NAMALWA (cell line): ENCODE results near the gene SEMA3A.
A peak's percentile ranks its signal among the peaks of the same experiment; 100 is the strongest.

ENCODE experiments used
- DNase-seq: peaks from one replicate; pipeline ENCODE4 v3.0.0-alpha.2; 2015; ENCODE audit warnings: low spot score

SEMA3A gene

GRCh38 chr7:84195295-84196060 lies 889 bp upstream of the SEMA3A start:
- peak; percentile 16 for DNase-seq

- DNase-seq = no peak
Measured at GRCh38 chr7:84193747-84194146, 842 bp downstream of the SEMA3A start.

GRCh38 chr7:84191842-84192241 lies 2.7 kb downstream of the SEMA3A start:
- DNase-seq = no peak

- DNase-seq = no peak
Measured at GRCh38 chr7:84191261-84191660, 3.3 kb downstream of the SEMA3A start.

- DNase-seq = no peak
Measured at GRCh38 chr7:84190016-84190705, 4.4 kb downstream of the SEMA3A start.

GRCh38 chr7:84188786-84189405 lies 5.7 kb downstream of the SEMA3A start:
- DNase-seq = peak; percentile 55

- no peak for DNase-seq
Measured at GRCh38 chr7:84187813-84188510, 6.6 kb downstream of the SEMA3A start.

- no peak for DNase-seq
Measured at GRCh38 chr7:84187087-84187805, 7.3 kb downstream of the SEMA3A start.

GRCh38 chr7:84183741-84184140 lies 10.8 kb downstream of the SEMA3A start:
- DNase-seq = no peak

GRCh38 chr7:84182301-84182700 lies 12.3 kb downstream of the SEMA3A start:
- DNase-seq = no peak

- DNase-seq = no peak
Measured at GRCh38 chr7:84181628-84182027, 13.0 kb downstream of the SEMA3A start.

- no peak for DNase-seq
Measured at GRCh38 chr7:84177758-84178412, 16.7 kb downstream of the SEMA3A start.

- no peak for DNase-seq
Measured at GRCh38 chr7:84176716-84177115, 17.9 kb downstream of the SEMA3A start.

- no peak for DNase-seq
Measured at GRCh38 chr7:84175461-84175860, 19.1 kb downstream of the SEMA3A start.

- DNase-seq = no peak
Measured at GRCh38 chr7:84170646-84171045, 23.9 kb downstream of the SEMA3A start.

- no peak for DNase-seq
Measured at GRCh38 chr7:84162584-84162983, 32.0 kb downstream of the SEMA3A start.

- DNase-seq = no peak
Measured at GRCh38 chr7:84162125-84162524, 32.5 kb downstream of the SEMA3A start.

GRCh38 chr7:84161398-84161797 lies 33.2 kb downstream of the SEMA3A start:
- DNase-seq = no peak

GRCh38 chr7:84159435-84159834 lies 35.2 kb downstream of the SEMA3A start:
- no peak for DNase-seq

- no peak for DNase-seq
Measured at GRCh38 chr7:84157171-84157570, 37.4 kb downstream of the SEMA3A start.
